ENCODE results near the gene PTPRT.

- TF ChIP-seq POLR2A (IDR thresholded peaks at IDR 0.05; ENCODE audit: low read depth, low read length) (no peak), TAF1 (IDR thresholded peaks at IDR 0.05; ENCODE audit: borderline replicate concordance, low read depth, low read length) (no peak)
Measured at GRCh38 chr20:42366626-42367025, 823.1 kb downstream of the PTPRT start.

All from GM12892 (cell line).